Measurements from ENCODE around the gene SETD7.

The SETD7 gene

DNA sequence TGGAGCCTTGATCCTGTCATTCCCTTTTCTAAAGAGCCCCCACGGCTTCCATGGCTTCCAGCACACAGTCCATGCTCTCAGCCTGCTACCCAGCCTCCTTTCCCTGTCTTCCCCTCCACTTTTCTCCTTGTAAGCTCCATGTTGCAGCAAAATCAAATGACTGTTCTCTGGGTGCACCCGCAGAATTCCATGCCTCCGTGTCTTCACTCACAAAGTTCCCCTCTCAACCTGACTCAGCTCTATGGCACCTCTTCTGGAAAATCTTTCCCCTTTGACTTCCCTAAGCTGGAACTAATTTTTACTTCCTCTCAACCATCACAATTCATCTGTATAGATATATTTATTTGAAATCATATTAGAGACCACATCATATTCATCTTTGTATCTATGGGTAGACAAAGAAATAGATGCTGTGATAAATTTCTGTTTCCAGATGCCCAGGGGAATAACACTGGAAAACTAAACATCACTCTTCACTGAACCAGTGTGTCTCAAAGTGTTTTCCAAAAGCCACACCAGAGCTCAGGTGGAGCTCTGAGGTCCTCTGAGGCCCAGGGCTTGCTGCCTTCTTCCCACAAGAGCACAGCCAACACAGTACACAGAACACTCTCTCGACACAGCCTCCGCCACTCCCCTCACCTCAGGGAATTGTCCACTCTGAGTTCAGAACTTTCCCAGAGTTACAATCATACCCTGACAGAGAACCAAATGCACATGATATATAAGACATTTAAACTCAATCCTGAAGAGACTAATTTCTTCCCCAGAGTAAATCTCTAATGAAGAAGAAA lies 3.3 kb downstream of the SETD7 start:
- DNase-seq (ENCODE audit: low spot score) = no peak
- FAIRE-seq = no peak

DNA sequence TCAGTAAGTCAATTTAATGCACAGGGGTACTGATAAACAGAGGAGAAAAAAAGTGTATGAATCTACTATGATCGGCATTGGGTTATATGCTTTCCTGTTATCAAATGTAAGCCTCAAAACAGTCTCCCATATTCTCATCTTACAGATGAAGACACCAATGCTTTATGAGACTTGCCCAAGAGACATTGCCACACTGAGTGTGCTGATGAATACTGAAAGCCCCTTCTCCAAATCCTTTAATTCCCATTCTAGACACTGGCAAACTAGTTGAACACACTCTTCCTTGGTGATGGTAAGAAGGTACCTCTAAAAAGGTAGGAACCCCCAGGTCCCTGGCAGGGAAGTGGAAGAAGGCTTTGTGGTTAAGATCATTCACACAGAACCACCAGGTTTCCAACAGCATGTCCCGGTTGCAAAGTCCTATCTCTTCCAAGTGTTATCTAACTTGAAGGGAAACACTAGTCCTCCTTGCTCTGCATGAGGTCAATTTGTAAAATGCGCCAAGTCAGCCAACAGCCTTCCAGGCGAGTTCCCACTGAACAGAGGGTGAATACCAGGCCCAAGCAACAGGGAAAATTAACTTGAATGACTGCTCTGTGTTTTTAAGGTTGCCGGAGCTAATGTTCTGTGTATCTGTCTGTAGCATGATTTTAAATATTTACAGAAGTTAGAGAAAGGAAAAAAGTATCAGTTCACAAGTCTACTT lies 5.1 kb downstream of the SETD7 start:
- FAIRE-seq (no peak), DNase-seq (ENCODE audit: low spot score) (no peak)

DNA sequence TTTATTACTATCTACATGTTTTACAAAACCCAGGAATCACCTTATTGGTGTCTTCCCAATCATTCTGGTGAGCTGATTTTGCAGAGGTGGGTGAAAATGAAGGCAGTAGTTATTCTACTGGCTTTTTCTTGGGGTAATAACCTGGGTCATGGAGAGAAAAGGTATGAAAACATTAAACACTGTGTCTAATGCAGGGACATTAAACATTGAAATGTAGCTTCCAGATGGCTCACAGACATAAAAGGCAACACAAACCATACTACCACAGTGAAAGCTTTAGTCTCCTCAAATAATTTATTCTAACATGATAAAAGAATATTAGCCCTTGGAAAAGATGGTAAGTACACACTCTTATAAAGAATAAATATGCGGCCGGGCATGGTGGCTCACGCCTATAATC lies 8.0 kb downstream of the SETD7 start:
- FAIRE-seq (no peak), DNase-seq (ENCODE audit: low spot score) (no peak)

DNA sequence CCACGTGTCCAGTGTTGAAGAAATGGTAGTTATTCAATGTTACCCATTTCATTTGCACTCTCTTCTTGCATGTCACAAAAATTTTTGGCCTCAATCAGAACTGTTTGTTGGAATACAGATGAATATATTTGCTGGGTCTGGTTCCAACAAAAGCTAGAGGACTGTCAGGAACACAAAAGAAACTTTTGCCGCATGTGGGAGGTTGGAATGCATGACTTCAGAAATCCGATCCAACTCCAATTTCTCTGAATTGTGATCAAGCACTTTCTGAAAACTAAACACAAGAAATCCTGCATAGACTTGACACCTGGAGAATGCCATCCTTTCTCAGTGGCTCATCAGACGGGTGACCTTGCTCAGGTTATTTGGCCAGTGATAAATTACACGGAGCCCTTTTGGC lies 15.4 kb downstream of the SETD7 start:
- FAIRE-seq (no peak), DNase-seq (ENCODE audit: low spot score) (no peak)

DNA sequence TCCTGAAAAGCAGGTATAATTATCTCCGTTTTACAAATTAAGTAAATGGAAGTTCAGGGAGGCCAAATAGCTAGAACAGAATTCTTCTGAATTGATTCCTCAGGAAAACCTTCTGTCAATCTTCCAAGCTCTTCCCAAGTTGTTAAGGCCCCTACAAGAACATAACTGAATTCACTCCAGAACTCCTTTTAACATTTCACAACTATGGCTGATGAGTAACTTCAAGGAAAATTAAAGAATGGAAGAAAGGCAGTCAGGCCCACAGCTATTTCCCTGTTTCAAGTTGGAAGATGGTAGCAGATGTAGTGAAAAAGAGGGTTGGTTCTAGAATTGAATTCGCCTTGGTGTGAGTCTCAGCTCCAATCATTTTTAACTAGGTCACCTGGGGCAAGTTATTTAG lies 15.9 kb downstream of the SETD7 start:
- FAIRE-seq (no peak), DNase-seq (ENCODE audit: low spot score) (no peak)

DNA sequence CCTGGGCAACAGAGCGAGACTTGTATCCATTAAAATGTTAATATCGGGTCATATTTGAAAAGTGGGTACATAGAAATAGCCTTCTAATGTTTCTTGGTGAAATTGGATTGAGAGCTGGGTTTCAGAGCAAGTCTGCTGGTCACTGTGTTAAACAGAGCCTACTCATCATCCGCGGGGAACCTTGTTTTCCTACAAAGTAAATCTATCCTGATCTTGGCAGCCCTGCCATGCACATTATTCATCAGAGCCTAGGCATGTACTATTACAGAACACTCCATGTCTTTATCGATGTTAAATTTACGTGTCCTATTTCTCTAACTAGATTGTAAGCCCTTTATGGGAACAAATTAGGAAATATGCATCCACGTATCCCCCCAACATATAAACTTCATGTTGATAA lies 18.7 kb downstream of the SETD7 start:
- DNase-seq (ENCODE audit: low spot score) (no peak), FAIRE-seq (no peak)

DNA sequence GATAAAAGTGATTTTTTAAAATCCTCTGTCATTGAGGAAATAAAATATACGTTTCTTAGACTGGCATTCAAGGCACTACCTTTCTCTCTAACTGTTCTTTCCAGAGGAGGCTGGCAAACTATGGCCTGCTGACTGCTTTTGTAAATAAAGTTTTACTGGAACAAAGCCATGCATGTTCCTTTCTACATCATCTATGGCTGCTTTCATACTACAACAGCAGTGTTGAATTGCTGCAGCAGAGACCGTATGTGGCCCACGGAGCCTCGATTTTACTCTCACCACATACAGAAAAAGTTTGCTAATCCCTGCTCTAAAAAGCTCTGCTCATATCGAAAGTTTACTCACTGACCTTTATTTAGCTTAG lies 20.2 kb downstream of the SETD7 start:
- FAIRE-seq (no peak), DNase-seq (ENCODE audit: low spot score) (no peak)

DNA sequence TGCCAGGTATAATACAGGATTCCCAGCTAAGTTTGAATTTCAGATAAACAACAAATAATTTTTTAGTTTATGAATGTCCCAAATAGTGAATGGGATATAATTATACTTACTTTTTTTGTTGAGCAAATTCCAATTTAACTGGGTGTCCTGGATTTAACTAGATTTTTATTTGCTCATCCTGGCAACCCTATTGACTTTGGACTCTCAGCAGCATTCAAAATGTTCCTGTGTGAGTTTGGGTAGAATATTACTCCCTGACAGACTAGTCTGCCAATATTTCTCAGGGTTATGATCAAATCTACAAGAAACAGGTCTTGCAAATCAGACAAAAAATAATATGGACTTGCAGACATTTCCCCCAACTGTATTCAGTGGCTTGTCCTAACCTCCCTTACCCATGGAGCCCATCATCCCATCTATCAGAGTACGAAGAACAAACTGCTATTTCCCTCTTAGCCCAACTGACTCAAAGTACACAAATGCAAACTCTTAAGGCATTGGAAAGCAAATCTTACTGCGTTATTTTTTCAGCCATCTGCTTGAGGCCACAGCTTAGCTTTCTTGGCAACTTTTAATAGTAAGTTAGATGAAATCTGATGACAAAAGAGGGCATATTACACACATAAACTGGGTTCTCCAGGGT lies 20.7 kb downstream of the SETD7 start:
- DNase-seq (ENCODE audit: low spot score) (no peak), FAIRE-seq (no peak)

DNA sequence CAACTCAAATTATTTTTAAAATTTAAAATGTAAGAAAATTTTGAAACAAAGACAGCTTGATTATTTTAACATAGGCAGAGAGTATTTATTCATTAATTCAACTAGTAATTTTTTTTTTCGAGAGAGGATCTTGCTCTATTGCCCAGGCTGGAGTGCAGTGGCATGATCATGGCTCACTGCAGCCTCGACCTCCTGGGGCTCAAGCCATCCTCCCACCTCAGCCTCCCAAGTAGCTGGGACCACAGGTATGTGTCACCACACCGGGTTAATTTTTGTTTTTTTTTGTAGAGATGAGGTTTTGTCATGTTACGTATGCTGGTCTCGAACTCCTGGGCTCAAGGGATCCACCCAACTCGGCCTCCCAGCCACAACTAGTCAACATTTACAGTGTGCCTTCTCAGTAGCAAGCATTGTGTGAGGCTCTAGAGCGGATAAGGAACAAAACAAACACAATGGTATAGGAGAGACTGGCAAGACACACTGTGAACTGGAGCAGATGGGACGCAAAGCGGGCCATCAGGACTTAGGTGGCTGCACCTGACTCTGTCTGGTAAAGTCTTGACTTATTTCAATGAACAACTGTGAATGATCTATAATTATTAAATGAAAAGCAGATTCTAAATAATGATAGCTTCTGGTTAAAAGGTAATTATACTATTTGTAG lies 21.6 kb downstream of the SETD7 start:
- DNase-seq (ENCODE audit: low spot score) = no peak
- no peak for FAIRE-seq

DNA sequence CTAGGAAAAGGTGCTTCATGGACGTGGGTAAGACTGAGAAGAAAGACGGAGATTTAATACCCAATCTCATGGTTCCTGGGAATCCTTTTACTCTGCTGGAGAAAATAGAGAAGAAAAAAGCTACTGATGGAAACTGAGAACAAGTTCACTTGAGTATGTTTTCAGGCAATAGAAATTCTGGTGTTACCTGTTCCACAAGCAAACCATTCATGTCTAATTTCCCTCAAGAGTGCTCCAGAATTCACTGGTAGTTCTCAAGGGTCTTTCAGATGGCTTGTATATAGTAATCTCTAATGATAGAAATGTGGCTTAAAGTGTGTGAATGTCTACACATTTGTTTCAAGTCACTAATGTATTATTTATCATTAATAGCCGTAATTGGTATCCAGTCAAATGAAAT lies 22.5 kb downstream of the SETD7 start:
- DNase-seq (ENCODE audit: low spot score) = no peak
- FAIRE-seq = no peak

DNA sequence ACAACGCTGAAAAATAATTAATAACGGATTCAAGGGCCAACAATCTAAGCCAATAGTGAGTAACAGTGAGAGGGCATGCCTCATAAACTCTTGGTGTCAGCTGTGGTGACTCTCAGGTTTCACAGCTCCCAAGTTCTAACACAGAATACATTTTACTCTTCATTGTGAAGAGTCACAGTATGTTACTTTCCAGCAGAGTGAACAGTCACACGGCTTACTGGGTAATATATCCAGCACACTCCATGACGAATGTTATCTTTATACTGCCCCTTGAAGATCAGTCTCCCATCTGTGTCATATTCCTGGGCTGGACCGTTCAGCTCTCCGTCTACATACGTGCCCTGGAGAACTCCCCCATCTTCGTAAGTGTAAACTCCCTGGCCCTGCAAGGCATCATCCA lies 23.1 kb downstream of the SETD7 start:
- no peak for FAIRE-seq
- no peak for DNase-seq (ENCODE audit: low spot score)

DNA sequence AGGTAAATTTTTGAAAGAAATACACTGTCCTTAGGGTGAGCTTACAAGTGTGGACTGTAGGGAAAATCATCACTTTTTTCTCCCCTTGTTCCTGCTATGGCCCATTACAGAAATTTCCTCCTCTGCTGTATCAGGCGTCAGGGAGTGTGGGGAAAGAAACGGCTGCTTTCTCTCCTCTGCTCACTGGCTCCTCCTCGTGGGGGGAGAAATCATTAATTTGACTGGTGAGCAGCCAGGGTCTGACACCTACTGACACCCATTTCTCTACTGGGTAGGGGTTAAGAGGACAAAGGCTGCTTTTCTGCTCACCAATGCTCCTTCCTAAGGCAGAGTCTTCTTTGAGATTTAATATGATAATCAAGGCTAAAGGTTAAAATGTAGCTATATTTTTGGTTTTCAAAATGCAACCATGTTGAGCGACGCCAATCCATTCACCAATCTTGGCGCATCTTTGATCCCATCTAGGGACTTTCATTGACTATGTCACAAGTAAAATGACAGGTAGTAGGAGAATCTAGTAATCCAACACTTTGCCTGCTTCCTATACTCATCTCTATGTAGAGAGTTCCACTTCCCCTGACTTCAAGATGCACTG lies 25.1 kb downstream of the SETD7 start:
- FAIRE-seq (no peak), DNase-seq (ENCODE audit: low spot score) (peak; percentile 63)

DNA sequence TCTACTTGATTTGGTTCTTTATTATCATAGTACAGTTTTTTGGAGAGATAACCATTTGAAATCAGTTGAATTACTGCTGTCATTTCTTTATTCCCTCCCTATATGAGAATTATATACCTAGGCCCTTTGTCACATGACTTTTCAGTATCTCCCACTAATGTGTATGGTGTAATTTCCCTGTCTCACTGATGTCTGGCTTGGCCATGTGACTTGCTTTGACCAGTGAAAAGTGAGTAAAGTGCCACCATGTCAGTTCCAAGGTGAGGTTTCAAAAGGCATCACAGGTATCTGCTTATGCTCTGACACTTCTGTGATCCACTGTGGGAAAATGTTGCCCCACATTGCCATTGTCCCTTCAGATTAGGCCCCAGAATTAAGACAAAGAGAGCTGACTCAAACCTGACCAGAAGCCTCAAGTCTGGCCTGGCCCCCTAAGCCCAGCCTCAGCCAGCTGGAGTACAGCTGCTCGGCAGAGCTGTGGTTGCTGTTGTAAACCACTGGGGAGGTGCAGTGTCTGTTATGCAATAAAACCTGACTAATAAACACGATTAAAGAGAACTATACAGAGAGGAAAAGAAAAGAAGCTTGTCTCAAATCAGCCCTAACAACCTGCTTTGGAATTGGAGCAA lies 27.5 kb downstream of the SETD7 start:
- no peak for DNase-seq (ENCODE audit: low spot score)
- FAIRE-seq = no peak

DNA sequence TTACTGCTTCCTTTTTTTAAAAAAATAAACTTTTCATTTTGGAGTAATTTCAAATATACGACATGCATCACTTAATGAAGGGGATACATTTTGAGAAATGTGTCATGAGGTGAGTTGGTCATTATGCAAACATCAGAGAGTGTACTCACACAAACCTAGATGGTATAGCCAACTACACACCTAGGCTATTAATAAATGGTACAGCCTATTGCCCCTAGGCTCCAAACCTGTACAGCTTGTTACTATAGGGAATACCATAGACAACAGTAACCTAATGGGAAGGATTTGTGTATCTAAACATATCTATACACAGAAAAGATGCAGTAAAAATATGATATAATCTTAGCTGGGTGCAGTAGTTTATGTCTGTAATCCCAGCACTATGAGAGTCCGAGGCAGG lies 29.1 kb downstream of the SETD7 start:
- DNase-seq (ENCODE audit: low spot score) (no peak), FAIRE-seq (no peak)

DNA sequence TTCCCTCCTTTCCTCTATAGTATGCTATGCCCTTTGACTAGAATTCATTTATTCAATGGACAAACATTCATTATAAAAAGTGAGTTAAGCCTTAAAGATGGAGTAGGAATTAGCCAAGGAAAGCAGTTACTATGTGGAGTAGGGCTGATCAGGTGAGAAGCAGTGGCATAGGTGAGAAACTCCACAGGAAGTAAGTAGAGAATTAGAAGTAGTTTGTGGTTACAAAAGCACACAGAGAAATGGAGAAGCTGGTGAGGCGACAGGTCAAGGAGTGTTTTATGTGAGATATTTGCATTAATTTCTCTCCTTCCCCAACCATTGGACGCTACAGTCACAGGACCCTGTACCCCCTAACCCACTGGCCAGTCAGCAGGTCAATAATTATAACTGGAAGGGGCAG lies 30.6 kb downstream of the SETD7 start:
- FAIRE-seq (no peak), DNase-seq (ENCODE audit: low spot score) (no peak)

DNA sequence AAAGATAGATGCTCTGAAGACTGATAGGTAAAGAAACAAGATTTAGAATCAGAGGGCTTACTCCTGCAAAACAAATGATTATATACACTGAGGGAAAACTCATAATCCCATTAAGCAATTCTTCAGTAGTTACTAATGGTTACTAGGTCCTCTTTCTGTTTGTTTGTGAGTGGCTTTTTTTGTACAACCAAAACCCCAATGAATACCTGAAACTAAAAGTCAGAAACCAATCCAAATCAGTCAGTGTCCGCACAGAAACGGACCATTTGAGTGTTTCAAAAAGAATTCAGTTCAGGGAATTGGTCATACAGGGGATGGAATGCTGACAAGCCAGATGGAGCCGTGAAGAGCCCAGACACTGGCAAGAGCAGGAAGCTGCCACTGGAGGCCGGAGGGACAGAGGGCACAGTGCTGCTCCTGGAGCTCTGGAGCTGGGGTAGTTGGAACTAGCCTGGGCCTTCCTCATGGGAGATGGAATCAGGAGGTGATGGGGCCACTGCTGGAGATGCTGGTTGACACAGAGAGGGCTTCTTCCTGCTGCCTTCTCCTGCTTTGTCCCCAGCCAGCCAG lies 31.9 kb downstream of the SETD7 start:
- no peak for DNase-seq (ENCODE audit: low spot score)
- FAIRE-seq = no peak

DNA sequence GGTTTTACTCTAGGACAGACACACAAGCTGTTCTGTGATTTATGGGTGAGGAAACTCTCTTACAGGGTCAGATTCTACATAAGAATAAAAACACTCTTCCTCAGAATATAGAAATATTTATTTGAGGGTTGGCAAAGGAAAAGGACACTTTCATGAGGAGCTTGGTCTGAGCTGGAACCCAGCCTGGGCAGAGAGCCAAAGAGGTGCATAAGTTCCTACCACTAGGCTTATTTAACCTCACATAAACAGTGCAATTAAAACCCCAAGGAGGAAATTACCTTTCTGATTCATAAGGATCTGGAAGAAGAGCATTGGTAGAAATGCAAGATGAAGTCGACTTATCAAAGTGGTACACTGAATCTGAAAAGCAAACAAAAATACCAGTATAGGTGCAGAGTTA lies 32.9 kb downstream of the SETD7 start:
- DNase-seq (ENCODE audit: low spot score) (no peak), FAIRE-seq (no peak)

DNA sequence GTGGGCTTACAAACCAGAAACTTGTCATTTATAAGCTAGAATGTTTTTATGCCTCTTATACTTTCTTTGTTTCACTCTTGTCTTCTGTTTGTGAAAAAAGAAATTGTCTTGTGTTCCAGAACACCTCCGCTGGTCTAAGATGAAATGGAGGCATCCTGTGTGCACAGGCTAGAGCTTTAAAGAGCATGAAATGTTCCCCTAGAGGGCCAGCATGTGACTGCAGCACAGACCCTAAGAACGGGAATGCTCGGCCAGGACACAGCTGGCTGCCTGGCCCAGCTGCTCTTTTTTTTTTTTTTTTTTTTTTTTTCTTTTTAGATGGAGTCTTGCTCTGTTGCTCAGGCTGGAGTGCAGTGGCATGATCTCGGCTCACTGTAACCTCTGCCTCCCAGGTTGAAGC lies 33.6 kb downstream of the SETD7 start:
- DNase-seq (ENCODE audit: low spot score) (no peak), FAIRE-seq (no peak)

DNA sequence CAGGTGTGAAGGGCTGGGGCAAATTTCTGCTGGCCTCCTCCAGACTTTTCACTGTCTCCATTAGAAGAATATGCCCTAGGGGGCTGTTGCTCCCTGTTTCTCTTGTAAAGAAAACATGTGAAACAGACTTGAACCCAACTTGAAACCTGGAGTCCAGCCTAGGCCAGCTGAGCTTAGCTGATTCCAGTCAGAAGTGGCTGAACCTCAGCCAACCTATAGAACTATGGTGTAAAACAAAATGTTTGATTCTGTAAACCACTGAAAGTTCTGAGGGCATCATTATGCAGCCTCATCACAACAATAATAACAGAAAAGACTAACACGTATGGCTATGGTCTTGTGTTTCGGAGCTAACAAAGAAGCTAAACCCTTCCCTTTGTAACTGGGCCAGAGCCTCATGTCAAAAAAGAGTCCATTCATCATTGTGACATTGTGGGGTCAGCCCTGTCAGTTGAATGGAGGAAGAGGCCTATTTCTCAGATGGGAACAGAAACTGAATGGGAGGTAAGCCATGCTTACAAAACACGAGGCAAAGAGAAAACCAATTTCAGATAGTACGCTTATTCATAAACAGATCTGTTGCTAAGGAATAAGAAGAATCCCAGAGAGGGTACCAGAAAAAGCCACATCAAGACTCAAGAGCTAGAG lies 34.1 kb downstream of the SETD7 start:
- no peak for FAIRE-seq
- DNase-seq (ENCODE audit: low spot score) = no peak

DNA sequence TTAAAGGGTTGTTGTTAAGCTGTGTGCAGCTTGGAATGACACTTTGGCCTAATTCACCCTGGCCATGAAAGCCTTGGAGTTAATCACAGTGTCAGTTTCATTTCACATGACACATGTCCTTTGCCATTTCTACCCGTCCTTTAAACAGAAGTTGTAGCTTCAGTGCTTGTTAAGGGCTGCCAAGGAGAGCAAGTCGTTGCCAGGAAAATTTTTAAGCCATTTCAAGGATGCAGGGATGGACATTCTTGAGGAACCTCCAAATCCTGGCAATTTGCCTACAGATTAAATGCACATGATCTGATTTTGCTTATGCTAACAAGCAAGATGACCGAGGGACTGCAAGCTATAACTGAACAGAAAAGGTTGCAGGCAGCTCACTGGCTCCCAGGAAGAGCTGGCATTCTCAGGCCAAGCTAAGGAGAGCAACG lies 40.5 kb downstream of the SETD7 start:
- no peak for DNase-seq (ENCODE audit: low spot score)
- no peak for FAIRE-seq
